Large intestine (tissue), 3 donors: ENCODE measurements around the gene NTRK3. TPM values are rescaled to one million over a fixed set of nuclear protein-coding genes. Genes with fewer than 3 reads are reported as not detected.
"Not testable (repeated sequence)": the region's sequence is repeated elsewhere in the genome, so short reads cannot be mapped to it uniquely, and the experiment has no call there.

Experiments used
- DNase-seq, 2 donors: peaks; one replicate each; pipeline versions ENCODE4 v3.0.0 to v3.0.0-alpha.2; 2013
- H3K27ac ChIP-seq: one replicate; pipeline ENCODE4 v1.5.1; 2013; ENCODE audit warnings: low read length
- H3K27me3 ChIP-seq: 2 replicates; pipeline ENCODE4 v1.6.1; 2013; ENCODE audit warnings: low read length; ENCODE audit not compliant: control insufficient read depth, insufficient read depth
- H3K36me3 ChIP-seq: 2 replicates; pipeline ENCODE4 v1.6.1; 2013; ENCODE audit warnings: low read length; ENCODE audit not compliant: control insufficient read depth, insufficient read depth
- H3K4me1 ChIP-seq: one replicate; pipeline ENCODE4 v1.6.1; 2013; ENCODE audit warnings: low read length; ENCODE audit not compliant: control insufficient read depth, insufficient read depth
- H3K4me3 ChIP-seq: one replicate; pipeline ENCODE4 v1.5.1; 2013; ENCODE audit warnings: low read length
- H3K9me3 ChIP-seq: one replicate; pipeline ENCODE4 v1.6.1; 2013; ENCODE audit warnings: mild to moderate bottlenecking, low read depth, low read length, moderate library complexity; ENCODE audit not compliant: control insufficient read depth
- WGBS: methylation state at CpG from one replicate; pipeline ENCODE4 v1.1.5; 2013; ENCODE audit warnings: low lambda C conversion rate; ENCODE audit not compliant: insufficient coverage; 5-methylcytosine and 5-hydroxymethylcytosine counted together
- polyA plus RNA-seq: library from polyadenylated mRNA; unstranded; fragments of 120-200 nt; gene quantifications from one replicate; pipeline ENCODE4 v1.2.1, GENCODE V29; 2013

The NTRK3 gene
- polyA plus RNA-seq, 1 donor: 3.1 TPM

DNA sequence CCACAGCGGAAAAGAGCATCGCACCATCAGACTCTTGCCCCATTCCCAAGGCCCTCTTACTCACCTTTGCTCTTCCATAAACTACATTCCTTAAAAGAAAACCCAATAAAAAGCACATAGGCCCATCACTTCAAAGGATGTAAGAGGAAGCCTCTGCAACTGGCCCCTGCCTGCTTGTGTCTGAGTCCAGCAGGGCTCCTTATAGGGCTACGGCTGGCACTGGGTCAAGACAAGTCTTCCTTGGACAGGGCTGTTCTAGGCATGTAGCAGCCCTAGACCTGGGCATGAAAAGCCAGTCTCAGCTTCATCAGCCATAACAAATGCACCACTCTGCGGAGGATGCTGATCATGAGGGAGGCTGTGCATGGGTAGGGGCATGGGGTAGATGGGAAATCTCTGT is 218.3 kb downstream of the NTRK3 start:
- Histone ChIP-seq H3K27me3 (no peaks in the 10 kb centered on the region), H3K27ac (no peak overlapping the region), H3K9me3 (no peaks in the 10 kb centered on the region), H3K4me1 (no peaks in the 10 kb centered on the region), H3K36me3 (no peaks in the 10 kb centered on the region), H3K4me3 (no peak overlapping the region)
- DNase-seq: no peak
- WGBS: no CpG with 5 or more reads among the region's 4 CpGs

GRCh38 chr15:88036154-88036839 is 220.2 kb downstream of the NTRK3 start:
- no peaks in the 10 kb centered on the region for H3K9me3 ChIP-seq
- no peaks in the 10 kb centered on the region for H3K27me3 ChIP-seq
- no peak for DNase-seq
- H3K4me3 ChIP-seq: no peak overlapping the region
- H3K36me3 ChIP-seq: no peaks in the 10 kb centered on the region
- H3K4me1 ChIP-seq: no peaks in the 10 kb centered on the region
- 20% methylated on average over 1 of the region's 9 CpGs for WGBS
- no peak overlapping the region for H3K27ac ChIP-seq

GRCh38 chr15:88035381-88035780 is 221.2 kb downstream of the NTRK3 start:
- Histone ChIP-seq H3K4me3 (no peak overlapping the region), H3K27ac (no peak overlapping the region)

DNA sequence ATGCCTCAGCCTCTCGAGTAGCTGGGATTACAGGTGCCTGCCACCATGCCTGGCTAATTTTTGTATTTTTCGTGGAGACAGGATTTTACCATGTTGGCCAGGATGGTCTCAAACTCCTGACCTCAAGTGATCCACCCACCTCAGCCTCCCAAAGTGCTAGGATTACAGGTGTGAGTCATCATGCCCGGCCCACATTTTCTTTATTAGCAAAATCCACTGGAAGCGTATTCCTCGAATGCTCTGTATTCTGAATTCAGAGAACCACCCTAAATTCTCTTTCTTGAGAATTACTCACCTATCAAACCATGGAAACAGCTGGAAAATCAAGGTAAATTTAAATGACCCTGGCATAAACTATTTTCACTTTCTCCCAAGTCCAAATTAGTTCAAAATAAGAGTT is 223.1 kb downstream of the NTRK3 start:
- H3K36me3 ChIP-seq, H3K27ac ChIP-seq, H3K9me3 ChIP-seq, DNase-seq, H3K4me1 ChIP-seq, H3K27me3 ChIP-seq, H3K4me3 ChIP-seq: not testable (repeated sequence)
- WGBS: no CpG with 5 or more reads among the region's 5 CpGs

More at GRCh38 chr15:88035381-88035780, 221.2 kb downstream of the NTRK3 start:
- no peaks in the 10 kb centered on the region for H3K9me3 ChIP-seq
- H3K4me1 ChIP-seq: no peaks in the 10 kb centered on the region
- no CpG with 5 or more reads among the region's 5 CpGs for WGBS
- H3K36me3 ChIP-seq: no peaks in the 10 kb centered on the region
- H3K27me3 ChIP-seq: no peaks in the 10 kb centered on the region
- no peak for DNase-seq

- H3K4me3 ChIP-seq: no peak overlapping the region
- no peaks in the 10 kb centered on the region for H3K36me3 ChIP-seq
- WGBS: no CpG with 5 or more reads among the region's 13 CpGs
- no peaks in the 10 kb centered on the region for H3K27me3 ChIP-seq
- H3K27ac ChIP-seq: no peak overlapping the region
- no peak for DNase-seq
- no peaks in the 10 kb centered on the region for H3K9me3 ChIP-seq
- H3K4me1 ChIP-seq: no peaks in the 10 kb centered on the region
These were observed 223.8 kb downstream of the NTRK3 start for GRCh38 chr15:88032787-88033186.

- H3K27ac ChIP-seq: no peak overlapping the region
- no CpG with 5 or more reads among the region's 2 CpGs for WGBS
- no peaks in the 10 kb centered on the region for H3K27me3 ChIP-seq
- DNase-seq: no peak
- H3K9me3 ChIP-seq: no peaks in the 10 kb centered on the region
- no peaks in the 10 kb centered on the region for H3K4me1 ChIP-seq
- H3K36me3 ChIP-seq: no peaks in the 10 kb centered on the region
- no peak overlapping the region for H3K4me3 ChIP-seq
These were observed 225.1 kb downstream of the NTRK3 start for GRCh38 chr15:88031461-88031860.

- H3K27me3 ChIP-seq: no peaks in the 10 kb centered on the region
- no peak overlapping the region for H3K27ac ChIP-seq
- H3K4me3 ChIP-seq: no peak overlapping the region
- no peaks in the 10 kb centered on the region for H3K4me1 ChIP-seq
- no peaks in the 10 kb centered on the region for H3K36me3 ChIP-seq
- no CpG with 5 or more reads among the region's 2 CpGs for WGBS
- H3K9me3 ChIP-seq: no peaks in the 10 kb centered on the region
- no peak for DNase-seq
These were observed 226.8 kb downstream of the NTRK3 start for GRCh38 chr15:88029696-88030095.

DNA sequence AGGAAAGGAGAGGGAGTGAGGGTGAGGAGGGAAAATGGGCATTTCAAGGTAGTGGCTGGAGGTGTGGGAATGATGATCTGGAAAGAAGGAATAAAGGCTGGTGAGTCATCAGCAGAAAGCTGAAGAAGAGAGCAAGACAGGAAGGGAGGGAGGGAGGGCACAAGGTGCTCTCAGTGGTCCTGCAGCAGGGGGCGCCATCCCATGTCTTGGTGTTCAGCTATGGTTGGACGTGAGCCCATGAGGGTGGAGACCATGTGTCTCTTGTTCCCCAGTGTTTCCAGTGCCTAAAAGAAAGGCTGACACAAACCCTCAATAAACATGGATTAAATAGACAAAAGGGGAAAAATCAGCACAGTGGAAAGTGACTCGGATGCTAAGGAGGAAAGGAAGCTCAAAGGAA is 228.5 kb downstream of the NTRK3 start:
- Histone ChIP-seq H3K27me3 (no peaks in the 10 kb centered on the region), H3K36me3 (no peaks in the 10 kb centered on the region), H3K27ac (no peak overlapping the region), H3K9me3 (no peaks in the 10 kb centered on the region), H3K4me3 (no peak overlapping the region), H3K4me1 (no peaks in the 10 kb centered on the region)
- WGBS: 75% methylated on average over 1 of the region's 3 CpGs
- no peak for DNase-seq

GRCh38 chr15:88023914-88024313 is 232.6 kb downstream of the NTRK3 start:
- Histone ChIP-seq H3K27ac (no peak overlapping the region), H3K4me3 (no peak overlapping the region), H3K9me3 (no peaks in the 10 kb centered on the region), H3K27me3 (no peaks in the 10 kb centered on the region), H3K36me3 (no peaks in the 10 kb centered on the region), H3K4me1 (no peaks in the 10 kb centered on the region)
- no peak for DNase-seq
- WGBS: no CpG with 5 or more reads among the region's 5 CpGs

DNA sequence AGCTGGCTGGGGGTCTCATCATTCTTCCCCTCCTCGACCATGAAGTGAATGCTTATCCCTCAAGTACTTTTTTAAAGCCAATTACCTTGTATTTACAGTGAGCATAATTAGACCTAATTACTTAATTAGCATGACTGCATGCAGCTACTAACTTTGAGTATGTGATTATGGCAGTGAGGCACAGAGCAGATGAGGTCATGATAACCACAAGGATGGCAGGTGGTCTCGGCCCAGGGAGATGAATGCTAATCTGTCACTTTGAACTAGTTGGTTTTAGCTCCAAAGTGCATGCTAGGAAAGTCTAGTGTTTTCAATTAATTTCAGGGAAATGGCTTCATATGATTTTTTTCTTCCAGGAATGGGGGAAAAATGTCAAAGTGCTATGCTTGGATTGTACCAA is 233.8 kb downstream of the NTRK3 start:
- no peak for DNase-seq
- no peaks in the 10 kb centered on the region for H3K27me3 ChIP-seq
- H3K27ac ChIP-seq: no peak overlapping the region
- H3K4me3 ChIP-seq: no peak overlapping the region
- H3K9me3 ChIP-seq: no peaks in the 10 kb centered on the region
- H3K36me3 ChIP-seq: no peaks in the 10 kb centered on the region
- no CpG with 5 or more reads among the region's 2 CpGs for WGBS
- no peaks in the 10 kb centered on the region for H3K4me1 ChIP-seq

DNA sequence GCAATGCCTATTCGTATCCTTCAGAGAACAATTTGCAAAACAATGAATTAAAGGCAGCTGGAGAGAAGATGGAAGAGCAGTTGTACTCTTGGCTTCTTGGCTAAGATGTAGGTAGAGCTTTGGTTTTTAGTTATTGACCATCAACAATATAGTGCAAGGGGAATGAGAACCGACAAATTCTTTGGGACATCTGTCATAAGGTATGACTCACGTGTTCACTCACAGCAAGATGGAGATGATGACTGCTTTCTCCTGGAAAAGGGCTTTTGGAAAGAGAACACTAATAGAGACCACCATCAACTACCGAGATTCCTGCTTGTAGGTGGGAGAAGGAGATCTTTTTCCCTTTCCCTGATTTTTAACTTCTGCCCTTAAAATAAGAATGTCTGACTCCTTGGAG is 234.9 kb downstream of the NTRK3 start:
- Histone ChIP-seq H3K36me3 (no peaks in the 10 kb centered on the region), H3K27me3 (no peaks in the 10 kb centered on the region), H3K4me1 (no peaks in the 10 kb centered on the region), H3K9me3 (no peaks in the 10 kb centered on the region), H3K4me3 (no peak overlapping the region), H3K27ac (no peak overlapping the region)
- DNase-seq: no peak
- WGBS: 100% methylated on average over 1 of the region's 4 CpGs
